ENCODE data around the gene CNTLN.
"Not testable (repeated sequence)": the region's sequence is repeated elsewhere in the genome, so short reads cannot be mapped to it uniquely, and the experiment has no call there.

The CNTLN gene

DNA sequence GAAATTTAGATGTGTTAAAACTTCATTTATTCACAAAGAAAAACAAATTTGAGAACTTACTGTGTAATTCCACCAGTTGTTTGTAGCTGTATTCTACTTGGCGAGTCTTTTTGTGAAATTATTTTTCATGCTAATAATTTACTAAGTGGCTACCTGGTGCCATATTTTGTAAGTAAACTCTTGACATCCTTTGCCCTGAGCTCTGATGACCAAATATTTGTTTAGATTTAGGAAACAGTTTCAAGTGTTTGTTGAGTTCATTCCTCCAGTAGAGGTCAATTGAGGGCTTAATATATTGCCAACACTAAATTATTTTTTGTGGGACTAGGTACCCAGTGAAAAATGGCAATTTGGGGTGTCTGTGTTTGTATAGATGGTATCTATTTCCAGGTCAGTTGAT lies 3.7 kb downstream of the CNTLN start:
- no peak overlapping the region for H3K9ac ChIP-seq (ENCODE audit: low read length)
- H3K4me1 ChIP-seq (ENCODE audit: control insufficient read depth, insufficient read depth, low read length) = peaks cover 6% of the 10 kb centered on the region
- no peaks in the 10 kb centered on the region for H3K27me3 ChIP-seq (ENCODE audit: control insufficient read depth, insufficient read depth, low read length)
- no peaks in the 10 kb centered on the region for H3K36me3 ChIP-seq (ENCODE audit: control insufficient read depth, insufficient read depth, low read length)
- no peak overlapping the region for H3K27ac ChIP-seq (ENCODE audit: low read depth, low read length)
- no peak overlapping the region for H3K4me3 ChIP-seq (ENCODE audit: low read length)

GRCh38 chr9:17140418-17140817 lies 5.6 kb downstream of the CNTLN start:
- H3K36me3 ChIP-seq (ENCODE audit: control insufficient read depth, insufficient read depth, low read length) = no peaks in the 10 kb centered on the region
- no peaks in the 10 kb centered on the region for H3K27me3 ChIP-seq (ENCODE audit: control insufficient read depth, insufficient read depth, low read length)
- H3K4me1 ChIP-seq (ENCODE audit: control insufficient read depth, insufficient read depth, low read length) = no peaks in the 10 kb centered on the region
- no peak overlapping the region for H3K4me3 ChIP-seq (ENCODE audit: low read length)
- H3K27ac ChIP-seq (ENCODE audit: low read depth, low read length) = no peak overlapping the region
- H3K9ac ChIP-seq (ENCODE audit: low read length) = no peak overlapping the region

DNA sequence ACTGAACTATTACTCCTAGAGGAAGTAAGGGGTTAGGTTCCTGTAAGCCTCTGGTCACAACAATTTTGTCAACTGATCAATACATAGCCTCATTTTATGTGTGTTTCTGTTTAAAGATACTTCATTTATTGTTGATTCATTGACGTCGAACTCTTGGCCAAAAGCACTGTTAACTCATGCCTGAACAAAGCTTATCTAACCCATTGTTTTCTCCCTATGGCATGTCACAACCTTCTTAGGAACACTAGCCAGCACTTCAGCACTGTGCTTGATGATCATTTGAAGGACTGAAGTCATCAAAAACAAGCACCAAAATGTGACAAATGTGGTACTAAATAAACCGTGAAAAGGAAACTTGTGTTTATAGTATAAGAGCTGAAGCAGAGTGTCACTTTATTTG lies 13.5 kb downstream of the CNTLN start:
- no peaks in the 10 kb centered on the region for H3K36me3 ChIP-seq (ENCODE audit: control insufficient read depth, insufficient read depth, low read length)
- H3K9ac ChIP-seq (ENCODE audit: low read length) = no peak overlapping the region
- H3K4me3 ChIP-seq (ENCODE audit: low read length) = no peak overlapping the region
- H3K27ac ChIP-seq (ENCODE audit: low read depth, low read length) = no peak overlapping the region
- H3K4me1 ChIP-seq (ENCODE audit: control insufficient read depth, insufficient read depth, low read length) = no peaks in the 10 kb centered on the region
- H3K27me3 ChIP-seq (ENCODE audit: control insufficient read depth, insufficient read depth, low read length) = no peaks in the 10 kb centered on the region

DNA sequence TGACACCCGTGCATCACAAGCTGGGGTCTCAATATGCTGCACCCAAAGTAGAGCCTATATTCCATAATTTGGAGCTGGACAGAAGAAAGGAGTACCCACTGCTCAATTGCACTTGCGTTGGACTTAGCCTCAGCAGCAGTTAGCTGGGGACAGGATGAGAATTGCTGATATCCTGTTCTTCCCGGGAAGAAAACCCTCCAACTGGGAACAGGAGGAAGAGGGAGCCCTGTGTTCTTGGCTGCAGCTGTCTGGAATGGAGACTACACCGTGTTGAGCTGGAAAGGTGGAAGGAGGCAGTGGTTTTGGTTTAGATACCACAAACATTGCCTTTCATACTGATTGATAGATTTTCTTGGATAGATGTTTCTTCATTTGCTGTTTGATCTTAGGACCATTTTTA lies 24.6 kb downstream of the CNTLN start:
- Histone ChIP-seq H3K27ac (ENCODE audit: low read depth, low read length) (no peak overlapping the region), H3K9ac (ENCODE audit: low read length) (no peak overlapping the region), H3K27me3 (ENCODE audit: control insufficient read depth, insufficient read depth, low read length) (no peaks in the 10 kb centered on the region), H3K4me1 (ENCODE audit: control insufficient read depth, insufficient read depth, low read length) (no peaks in the 10 kb centered on the region), H3K36me3 (ENCODE audit: control insufficient read depth, insufficient read depth, low read length) (no peaks in the 10 kb centered on the region), H3K4me3 (ENCODE audit: low read length) (no peak overlapping the region)

GRCh38 chr9:17160327-17160726 lies 25.5 kb downstream of the CNTLN start:
- Histone ChIP-seq H3K9ac (ENCODE audit: low read length) (no peak overlapping the region), H3K27ac (ENCODE audit: low read depth, low read length) (no peak overlapping the region), H3K36me3 (ENCODE audit: control insufficient read depth, insufficient read depth, low read length) (no peaks in the 10 kb centered on the region), H3K4me3 (ENCODE audit: low read length) (no peak overlapping the region), H3K4me1 (ENCODE audit: control insufficient read depth, insufficient read depth, low read length) (no peaks in the 10 kb centered on the region), H3K27me3 (ENCODE audit: control insufficient read depth, insufficient read depth, low read length) (no peaks in the 10 kb centered on the region)

DNA sequence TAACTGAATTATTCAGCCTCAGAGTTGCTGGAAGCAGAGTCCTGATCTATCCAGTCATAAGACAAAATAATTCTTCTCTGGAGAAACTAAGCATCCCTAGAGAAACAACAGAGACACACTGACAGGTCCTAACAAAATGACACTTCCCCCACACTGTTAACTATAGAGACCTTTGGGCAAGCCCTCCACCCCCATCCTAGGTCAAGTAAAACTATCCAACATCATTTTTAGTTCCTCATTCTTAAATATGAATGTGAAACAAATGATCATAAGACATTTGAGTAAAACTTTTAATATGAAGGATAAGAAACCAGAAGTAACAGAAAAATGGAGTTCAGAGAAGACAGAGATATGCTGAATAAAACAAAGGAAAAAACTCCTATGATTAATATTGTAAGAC lies 30.9 kb downstream of the CNTLN start:
- Histone ChIP-seq H3K27me3 (ENCODE audit: control insufficient read depth, insufficient read depth, low read length) (no peaks in the 10 kb centered on the region), H3K4me3 (ENCODE audit: low read length) (no peak overlapping the region), H3K36me3 (ENCODE audit: control insufficient read depth, insufficient read depth, low read length) (no peaks in the 10 kb centered on the region), H3K4me1 (ENCODE audit: control insufficient read depth, insufficient read depth, low read length) (no peaks in the 10 kb centered on the region), H3K9ac (ENCODE audit: low read length) (no peak overlapping the region), H3K27ac (ENCODE audit: low read depth, low read length) (no peak overlapping the region)

DNA sequence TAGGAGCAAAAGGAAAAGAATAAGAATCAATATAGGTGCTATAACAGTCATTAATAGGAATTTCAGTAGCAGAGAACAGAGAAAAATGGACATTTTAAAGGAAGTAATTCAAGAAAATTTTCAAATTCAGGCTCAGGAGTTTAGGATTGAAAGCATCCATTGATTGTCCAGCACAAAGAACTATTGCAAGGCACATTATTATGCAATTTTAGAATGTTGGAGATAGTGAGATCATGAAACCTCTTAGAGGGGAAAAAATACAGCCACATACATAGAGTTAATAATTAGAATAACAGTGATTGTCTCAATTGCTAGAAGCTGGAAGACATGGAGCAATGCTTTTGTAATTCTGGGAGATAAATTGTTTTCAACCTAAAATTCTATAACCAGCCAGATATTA lies 31.5 kb downstream of the CNTLN start:
- Histone ChIP-seq H3K27ac (ENCODE audit: low read depth, low read length) (no peak overlapping the region), H3K4me1 (ENCODE audit: control insufficient read depth, insufficient read depth, low read length) (no peaks in the 10 kb centered on the region), H3K36me3 (ENCODE audit: control insufficient read depth, insufficient read depth, low read length) (no peaks in the 10 kb centered on the region), H3K27me3 (ENCODE audit: control insufficient read depth, insufficient read depth, low read length) (no peaks in the 10 kb centered on the region), H3K9ac (ENCODE audit: low read length) (no peak overlapping the region), H3K4me3 (ENCODE audit: low read length) (no peak overlapping the region)

- H3K27me3 ChIP-seq (ENCODE audit: control insufficient read depth, insufficient read depth, low read length) = no peaks in the 10 kb centered on the region
- H3K9ac ChIP-seq (ENCODE audit: low read length) = no peak overlapping the region
- no peak overlapping the region for H3K4me3 ChIP-seq (ENCODE audit: low read length)
- no peak overlapping the region for H3K27ac ChIP-seq (ENCODE audit: low read depth, low read length)
- no peaks in the 10 kb centered on the region for H3K4me1 ChIP-seq (ENCODE audit: control insufficient read depth, insufficient read depth, low read length)
- no peaks in the 10 kb centered on the region for H3K36me3 ChIP-seq (ENCODE audit: control insufficient read depth, insufficient read depth, low read length)
These were observed 36.7 kb downstream of the CNTLN start for GRCh38 chr9:17171309-17172094.

DNA sequence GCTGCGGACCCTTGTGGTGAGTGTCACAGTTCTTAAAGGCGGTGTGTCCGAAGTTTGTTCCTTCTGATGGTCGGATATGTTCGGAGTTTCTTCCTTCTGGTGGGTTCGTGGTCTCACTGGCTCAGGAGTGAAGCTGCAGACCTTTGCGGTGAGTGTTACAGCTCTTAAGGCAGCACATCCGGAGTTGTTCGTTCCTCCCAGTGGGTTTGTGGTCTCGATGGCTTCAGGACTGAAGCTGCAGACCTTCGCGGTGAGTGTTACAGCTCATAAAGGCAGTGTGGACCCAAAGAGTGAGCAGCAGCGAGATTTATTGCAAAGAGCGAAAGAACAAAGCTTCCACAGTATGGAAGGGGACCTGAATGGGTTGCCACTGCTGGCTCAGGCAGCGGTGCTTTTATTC lies 42.7 kb downstream of the CNTLN start:
- not testable (repeated sequence) for H3K9ac ChIP-seq (ENCODE audit: low read length); H3K4me3 ChIP-seq (ENCODE audit: low read length); H3K36me3 ChIP-seq (ENCODE audit: control insufficient read depth, insufficient read depth, low read length); H3K27ac ChIP-seq (ENCODE audit: low read depth, low read length); H3K4me1 ChIP-seq (ENCODE audit: control insufficient read depth, insufficient read depth, low read length); H3K27me3 ChIP-seq (ENCODE audit: control insufficient read depth, insufficient read depth, low read length)

- Histone ChIP-seq H3K4me3 (ENCODE audit: low read length) (no peak overlapping the region), H3K36me3 (ENCODE audit: control insufficient read depth, insufficient read depth, low read length) (no peaks in the 10 kb centered on the region), H3K27me3 (ENCODE audit: control insufficient read depth, insufficient read depth, low read length) (no peaks in the 10 kb centered on the region), H3K27ac (ENCODE audit: low read depth, low read length) (no peak overlapping the region), H3K9ac (ENCODE audit: low read length) (no peak overlapping the region), H3K4me1 (ENCODE audit: control insufficient read depth, insufficient read depth, low read length) (no peaks in the 10 kb centered on the region)
These were observed 50.7 kb downstream of the CNTLN start for GRCh38 chr9:17185481-17186029.

DNA sequence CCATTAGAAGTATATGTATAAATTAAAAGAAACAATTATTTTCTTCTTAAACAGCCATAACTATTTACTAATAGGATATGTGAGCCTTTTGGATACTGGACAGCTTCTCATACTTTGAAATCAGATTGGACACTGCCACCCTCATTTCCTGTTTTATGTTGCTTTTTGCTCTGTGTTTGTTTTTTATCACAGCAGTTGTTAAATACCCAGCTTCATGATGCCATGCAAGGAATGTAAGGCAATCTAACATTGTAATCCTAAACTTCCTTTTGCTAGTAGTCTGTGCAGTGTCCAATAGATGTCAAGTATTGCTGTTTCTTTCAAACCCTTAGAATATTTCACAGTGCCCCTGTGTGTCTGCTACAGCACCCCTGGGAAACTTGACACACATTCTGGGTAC lies 56.2 kb downstream of the CNTLN start:
- Histone ChIP-seq H3K4me1 (ENCODE audit: control insufficient read depth, insufficient read depth, low read length) (no peaks in the 10 kb centered on the region), H3K9ac (ENCODE audit: low read length) (no peak overlapping the region)

DNA sequence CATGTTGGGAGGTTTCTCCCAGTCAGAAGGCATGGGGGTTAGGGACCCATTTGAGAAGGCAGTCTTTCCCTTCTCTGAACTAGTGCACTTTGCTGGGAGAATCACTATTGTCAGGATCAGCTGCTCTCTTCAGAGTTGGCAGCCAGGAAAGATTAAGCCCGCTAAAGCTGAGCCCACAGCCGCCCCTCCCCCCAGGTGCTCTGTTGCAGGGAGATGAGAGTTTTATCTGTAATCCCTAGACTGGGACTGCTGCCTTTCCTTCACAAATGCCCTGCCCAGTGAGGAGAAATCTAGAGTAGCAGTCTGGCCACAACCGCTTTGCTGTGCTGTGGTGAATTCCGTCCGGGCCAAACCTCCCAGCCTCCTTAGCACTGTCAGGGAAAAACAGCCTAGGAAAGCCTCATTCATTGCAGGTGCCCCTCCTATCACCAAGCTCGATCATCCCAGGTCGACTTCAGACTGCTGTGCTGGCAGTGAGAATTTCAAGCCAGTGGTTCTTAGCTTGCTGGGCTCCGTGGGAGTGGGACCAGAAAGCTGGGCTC lies 69.8 kb downstream of the CNTLN start:
- H3K4me3 ChIP-seq (ENCODE audit: low read length) = no peak overlapping the region
- H3K9ac ChIP-seq (ENCODE audit: low read length) = no peak overlapping the region
- no peaks in the 10 kb centered on the region for H3K36me3 ChIP-seq (ENCODE audit: control insufficient read depth, insufficient read depth, low read length)
- H3K27ac ChIP-seq (ENCODE audit: low read depth, low read length) = no peak overlapping the region
- no peaks in the 10 kb centered on the region for H3K27me3 ChIP-seq (ENCODE audit: control insufficient read depth, insufficient read depth, low read length)
- H3K4me1 ChIP-seq (ENCODE audit: control insufficient read depth, insufficient read depth, low read length) = no peaks in the 10 kb centered on the region

More for the DNA sequence above, 56.2 kb downstream of the CNTLN start:
- no peaks in the 10 kb centered on the region for H3K27me3 ChIP-seq (ENCODE audit: control insufficient read depth, insufficient read depth, low read length)
- H3K27ac ChIP-seq (ENCODE audit: low read depth, low read length) = no peak overlapping the region
- no peak overlapping the region for H3K4me3 ChIP-seq (ENCODE audit: low read length)
- H3K36me3 ChIP-seq (ENCODE audit: control insufficient read depth, insufficient read depth, low read length) = no peaks in the 10 kb centered on the region

GRCh38 chr9:17216011-17216410 lies 81.2 kb downstream of the CNTLN start:
- no peaks in the 10 kb centered on the region for H3K36me3 ChIP-seq (ENCODE audit: control insufficient read depth, insufficient read depth, low read length)
- H3K4me1 ChIP-seq (ENCODE audit: control insufficient read depth, insufficient read depth, low read length) = no peaks in the 10 kb centered on the region
- no peaks in the 10 kb centered on the region for H3K27me3 ChIP-seq (ENCODE audit: control insufficient read depth, insufficient read depth, low read length)
- no peak overlapping the region for H3K9ac ChIP-seq (ENCODE audit: low read length)
- no peak overlapping the region for H3K27ac ChIP-seq (ENCODE audit: low read depth, low read length)
- no peak overlapping the region for H3K4me3 ChIP-seq (ENCODE audit: low read length)
